B cell (primary cell): ENCODE measurements around the gene TBC1D17.

Experiments used
- CTCF ChIP-seq: fragments of 200-600 bp; IDR thresholded peaks from one replicate; pipeline ENCODE4 v1.8.0; 2022; ENCODE audit warnings: antibody characterized with exemption, mild to moderate bottlenecking
- EZH2 ChIP-seq: IDR thresholded peaks from 2 replicates; pipeline ENCODE4 v1.6.1; 2012; ENCODE audit warnings: borderline replicate concordance, low read depth, mild to moderate bottlenecking, moderate library complexity, low read length; ENCODE audit not compliant: insufficient read depth, poor library complexity, severe bottlenecking

- TF ChIP-seq EZH2 = no peak
- no peak for TF ChIP-seq CTCF
Measured at GRCh38 chr19:49857061-49857837, 20.3 kb upstream of the TBC1D17 start.
